ENCODE measurements around the gene WNT9A.
"Not testable (repeated sequence)": the region's sequence is repeated elsewhere in the genome, so short reads cannot be mapped to it uniquely, and the experiment has no call there.

Gene WNT9A

GRCh38 chr1:227909923-227910328 lies 37.8 kb downstream of the WNT9A start:
- DNase-seq = not testable (repeated sequence)

- no peak for DNase-seq
These were observed 38.5 kb downstream of the WNT9A start for GRCh38 chr1:227909188-227909587.

GRCh38 chr1:227908359-227908758 lies 39.4 kb downstream of the WNT9A start:
- no peak for DNase-seq

- DNase-seq = no peak
These were observed 40.2 kb downstream of the WNT9A start for GRCh38 chr1:227907439-227908015.

GRCh38 chr1:227906550-227907071 lies 41.1 kb downstream of the WNT9A start:
- DNase-seq = no peak

- no peak for DNase-seq
These were observed 41.9 kb downstream of the WNT9A start for GRCh38 chr1:227905573-227906487.

- no peak for DNase-seq
These were observed 43.0 kb downstream of the WNT9A start for GRCh38 chr1:227904541-227905335.

- DNase-seq = no peak
These were observed 43.9 kb downstream of the WNT9A start for GRCh38 chr1:227903614-227904501.

GRCh38 chr1:227903061-227903521 lies 44.6 kb downstream of the WNT9A start:
- DNase-seq = no peak

GRCh38 chr1:227902641-227902990 lies 45.1 kb downstream of the WNT9A start:
- no peak for DNase-seq

- no peak for DNase-seq
These were observed 45.7 kb downstream of the WNT9A start for GRCh38 chr1:227901906-227902640.

GRCh38 chr1:227901239-227901905 lies 46.4 kb downstream of the WNT9A start:
- DNase-seq = no peak

- no peak for DNase-seq
These were observed 47.1 kb downstream of the WNT9A start for GRCh38 chr1:227900571-227901051.

- no peak for DNase-seq
These were observed 47.8 kb downstream of the WNT9A start for GRCh38 chr1:227899820-227900449.

- no peak for DNase-seq
These were observed 48.5 kb downstream of the WNT9A start for GRCh38 chr1:227899141-227899819.

- no peak for DNase-seq
These were observed 49.1 kb downstream of the WNT9A start for GRCh38 chr1:227898502-227899140.

GRCh38 chr1:227897704-227898438 lies 49.9 kb downstream of the WNT9A start:
- DNase-seq = no peak
